Measurements from ENCODE around the gene URI1.

Gene URI1

GRCh38 chr19:30059741-30060457, 117.9 kb downstream of the URI1 start:
- no peak for DNase-seq (ENCODE audit: low read depth)

GRCh38 chr19:30060531-30061222, 118.6 kb downstream of the URI1 start:
- no peak for DNase-seq (ENCODE audit: low read depth)

- no peak for DNase-seq (ENCODE audit: low read depth)
These were observed 119.4 kb downstream of the URI1 start for GRCh38 chr19:30061223-30062064.

- no peak for DNase-seq (ENCODE audit: low read depth)
These were observed 120.2 kb downstream of the URI1 start for GRCh38 chr19:30062065-30062906.

- no peak for DNase-seq (ENCODE audit: low read depth)
These were observed 121.0 kb downstream of the URI1 start for GRCh38 chr19:30062907-30063649.

- no peak for DNase-seq (ENCODE audit: low read depth)
These were observed 121.8 kb downstream of the URI1 start for GRCh38 chr19:30063650-30064347.

- DNase-seq (ENCODE audit: low read depth), result no peak
These were observed 122.3 kb downstream of the URI1 start for GRCh38 chr19:30064348-30064699.

- DNase-seq (ENCODE audit: low read depth), result no peak
These were observed 122.9 kb downstream of the URI1 start for GRCh38 chr19:30064771-30065494.

- no peak for DNase-seq (ENCODE audit: low read depth)
These were observed 123.9 kb downstream of the URI1 start for GRCh38 chr19:30065680-30066606.
